Thyroid gland (tissue), 4 donors: ENCODE measurements around the gene PEX19.
A peak's percentile ranks its signal among the peaks of the same experiment; 100 is the strongest.

Source experiments
- POLR2A ChIP-seq, 2 donors: fragments of 450-650 bp; IDR thresholded peaks; one replicate each; pipeline ENCODE4 v1.6.1; 2017; ENCODE audit warnings: antibody characterized with exemption in 2 of 2, mild to moderate bottlenecking in 2 of 2, moderate library complexity in 1 of 2
- TF ChIP-seq, protein P1 (sequence below), 6 experiments: fragments of 200-600 bp in 3 of 6; fragments of 450-650 bp in 3 of 6; sonication (generic) in 3 of 6; IDR thresholded peaks; one replicate each; pipeline ENCODE4 v1.5.1; 2016 to 2019; ENCODE audit warnings: antibody characterized with exemption in 6 of 6, mild to moderate bottlenecking in 2 of 6, inconsistent platforms in 1 of 6, moderate library complexity in 1 of 6

- TF ChIP-seq, protein P1, sequence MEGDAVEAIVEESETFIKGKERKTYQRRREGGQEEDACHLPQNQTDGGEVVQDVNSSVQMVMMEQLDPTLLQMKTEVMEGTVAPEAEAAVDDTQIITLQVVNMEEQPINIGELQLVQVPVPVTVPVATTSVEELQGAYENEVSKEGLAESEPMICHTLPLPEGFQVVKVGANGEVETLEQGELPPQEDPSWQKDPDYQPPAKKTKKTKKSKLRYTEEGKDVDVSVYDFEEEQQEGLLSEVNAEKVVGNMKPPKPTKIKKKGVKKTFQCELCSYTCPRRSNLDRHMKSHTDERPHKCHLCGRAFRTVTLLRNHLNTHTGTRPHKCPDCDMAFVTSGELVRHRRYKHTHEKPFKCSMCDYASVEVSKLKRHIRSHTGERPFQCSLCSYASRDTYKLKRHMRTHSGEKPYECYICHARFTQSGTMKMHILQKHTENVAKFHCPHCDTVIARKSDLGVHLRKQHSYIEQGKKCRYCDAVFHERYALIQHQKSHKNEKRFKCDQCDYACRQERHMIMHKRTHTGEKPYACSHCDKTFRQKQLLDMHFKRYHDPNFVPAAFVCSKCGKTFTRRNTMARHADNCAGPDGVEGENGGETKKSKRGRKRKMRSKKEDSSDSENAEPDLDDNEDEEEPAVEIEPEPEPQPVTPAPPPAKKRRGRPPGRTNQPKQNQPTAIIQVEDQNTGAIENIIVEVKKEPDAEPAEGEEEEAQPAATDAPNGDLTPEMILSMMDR (IDR thresholded peaks at IDR 0.05) = no peak
- peak in 1 of 2 donors; percentile 91 for TF ChIP-seq POLR2A (IDR thresholded peaks at IDR 0.05)
These were observed at the start of gene PEX19 for GRCh38 chr1:160284782-160285344.
